ENCODE results near the gene TMEM259.

TMEM259 gene

GRCh38 chr19:1020868-1021425, at the start of gene TMEM259:
Gene TMEM259 (minus strand): TSS chr19:1021123. CDS start chr19:1020996, 127 bp downstream.
- no peak for TF ChIP-seq CTCF (IDR thresholded peaks at IDR 0.05; ENCODE audit: insufficient read depth, low read depth, low read length, missing control alignments)

GRCh38 chr19:1070576-1070930, 49.6 kb upstream of the TMEM259 start:
- no peak overlapping the region for H3K4me3 ChIP-seq (ENCODE audit: low read length)
- TF ChIP-seq CTCF (IDR thresholded peaks at IDR 0.05; ENCODE audit: insufficient read depth, low read depth, low read length, missing control alignments): peak; percentile 13
- DNase-seq (ENCODE audit: low read depth): no peak

More at GRCh38 chr19:1020868-1021425, at the start of gene TMEM259:
- H3K4me3 ChIP-seq (ENCODE audit: low read length): peak within 1 kb of the TSS; percentile 94
- peak; percentile 98 for DNase-seq (ENCODE audit: low read depth)

- H3K4me3 ChIP-seq (ENCODE audit: low read length): no peak overlapping the region
These were observed 48.3 kb upstream of the TMEM259 start for GRCh38 chr19:1069009-1069779.

GRCh38 chr19:1068009-1069001, 47.4 kb upstream of the TMEM259 start:
- no peak for TF ChIP-seq CTCF (IDR thresholded peaks at IDR 0.05; ENCODE audit: insufficient read depth, low read depth, low read length, missing control alignments)
- no peak for DNase-seq (ENCODE audit: low read depth)
- H3K4me3 ChIP-seq (ENCODE audit: low read length): no peak overlapping the region

More at GRCh38 chr19:1069009-1069779, 48.3 kb upstream of the TMEM259 start:
- no peak for DNase-seq (ENCODE audit: low read depth)
- no peak for TF ChIP-seq CTCF (IDR thresholded peaks at IDR 0.05; ENCODE audit: insufficient read depth, low read depth, low read length, missing control alignments)

- no peak for DNase-seq (ENCODE audit: low read depth)
These were observed 46.5 kb upstream of the TMEM259 start for GRCh38 chr19:1067341-1067957.

More at GRCh38 chr19:1067341-1067957, 46.5 kb upstream of the TMEM259 start:
- no peak overlapping the region for H3K4me3 ChIP-seq (ENCODE audit: low read length)
- TF ChIP-seq CTCF (IDR thresholded peaks at IDR 0.05; ENCODE audit: insufficient read depth, low read depth, low read length, missing control alignments): no peak
